Fibroblast of lung (primary cell): Measurements from ENCODE around the gene CDC26. TPM values are rescaled to one million over a fixed set of nuclear protein-coding genes. Genes with fewer than 3 reads are reported as not detected.

Source experiments
- DNase-seq, 2 donors: peaks; one replicate each; pipeline versions ENCODE4 v3.0.0 to v3.0.0-alpha.2; 2010; ENCODE audit warnings: low read depth in 2 of 2
- H2AFZ ChIP-seq: 2 replicates; pipeline ENCODE4 v1.5.1; 2012; ENCODE audit warnings: low read length, control low read depth, inconsistent platforms
- H3K27ac ChIP-seq: 2 replicates; pipeline ENCODE4 v1.5.1; 2011; ENCODE audit warnings: low read length, control low read depth; ENCODE audit not compliant: insufficient read depth
- H3K27me3 ChIP-seq: 2 replicates; pipeline ENCODE4 v1.5.1; 2011; ENCODE audit warnings: mild to moderate bottlenecking, low read length; ENCODE audit not compliant: control insufficient read depth, insufficient read depth
- H3K36me3 ChIP-seq: 2 replicates; pipeline ENCODE4 v1.5.1; 2011; ENCODE audit warnings: low read length; ENCODE audit not compliant: control insufficient read depth, insufficient read depth
- H3K4me1 ChIP-seq: 2 replicates; pipeline ENCODE4 v1.5.1; 2011; ENCODE audit warnings: low read length; ENCODE audit not compliant: control insufficient read depth, insufficient read depth; ENCODE audit errors: extremely low read depth
- H3K4me2 ChIP-seq: 2 replicates; pipeline ENCODE4 v1.5.1; 2011; ENCODE audit warnings: low read length, control low read depth; ENCODE audit not compliant: insufficient read depth; ENCODE audit errors: extremely low read depth
- H3K4me3 ChIP-seq, 4 experiments: fragments of 200-600 bp in 1 of 4; sonication (generic) in 1 of 4; replicated peaks in 1 of 4; 2 replicates each; pipeline ENCODE4 v1.5.1; 2011 to 2016; ENCODE audit warnings: low read length in 4 of 4, low read depth in 3 of 4, mild to moderate bottlenecking in 3 of 4, control low read depth in 2 of 4, inconsistent platforms in 1 of 4, mixed read lengths in 1 of 4; ENCODE audit not compliant: insufficient read depth in 1 of 4; ENCODE audit errors: control extremely low read depth in 1 of 4
- H3K79me2 ChIP-seq: 2 replicates; pipeline ENCODE4 v1.5.1; 2012; ENCODE audit warnings: mild to moderate bottlenecking, low read length, inconsistent platforms; ENCODE audit not compliant: control insufficient read depth, insufficient read depth
- H3K9ac ChIP-seq: 2 replicates; pipeline ENCODE4 v1.5.1; 2011; ENCODE audit warnings: mild to moderate bottlenecking, low read length, control low read depth; ENCODE audit not compliant: insufficient read depth
- H3K9me3 ChIP-seq: 2 replicates; pipeline ENCODE4 v1.5.1; 2012; ENCODE audit warnings: low read depth, low read length; ENCODE audit not compliant: control insufficient read depth, insufficient read depth
- H4K20me1 ChIP-seq: 2 replicates; pipeline ENCODE4 v1.5.1; 2011; ENCODE audit warnings: low read length; ENCODE audit not compliant: control insufficient read depth, insufficient read depth; ENCODE audit errors: extremely low read depth
- CTCF ChIP-seq, 2 donors: IDR thresholded peaks in 1 of 2; conservative IDR thresholded peaks in 1 of 2; 1 replicate in 1 of 2; 2 replicates in 1 of 2; pipeline ENCODE4 v1.5.1; 2011 to 2012; ENCODE audit warnings: low read length in 2 of 2, control low read depth in 1 of 2, inconsistent platforms in 1 of 2, low read depth in 1 of 2, mild to moderate bottlenecking in 1 of 2
- EZH2 ChIP-seq: IDR thresholded peaks from 2 replicates; pipeline ENCODE4 v1.5.1; 2012; ENCODE audit warnings: low read length, control low read depth, mild to moderate bottlenecking; ENCODE audit errors: missing control alignments
- polyA plus RNA-seq, 2 donors: library from polyadenylated mRNA; depleted of rRNA in 1 of 2; stranded (reverse) in 1 of 2; unstranded in 1 of 2; fragments of >200 nt; gene quantifications; 2 replicates each; pipeline ENCODE4 v1.2.1, GENCODE V29; 2011 to 2012; ENCODE audit warnings: missing spikeins in 1 of 2
- total RNA-seq: library from RNA; depleted of rRNA; stranded (reverse); fragments of >200 nt; gene quantifications from 2 replicates; pipeline ENCODE4 v1.2.1, GENCODE V29; 2014

Gene CDC26
- total and polyA plus RNA-seq, 2 donors (not counting 1 experiment from before 2014, with no cell fraction given) = 33.9 to 63.2 TPM

GRCh38 chr9:113269355-113269754 lies 6.0 kb downstream of the CDC26 start:
- DNase-seq = no peak

GRCh38 chr9:113267911-113268566 lies 7.3 kb downstream of the CDC26 start:
- H3K4me2 ChIP-seq = no peak overlapping the region
- H3K36me3 ChIP-seq = no peaks in the 10 kb centered on the region
- H3K9me3 ChIP-seq = no peaks in the 10 kb centered on the region
- no peak overlapping the region for H2AFZ ChIP-seq
- H3K27ac ChIP-seq = no peak overlapping the region
- H3K9ac ChIP-seq = no peak overlapping the region
- H4K20me1 ChIP-seq = no peaks in the 10 kb centered on the region
- no peaks in the 10 kb centered on the region for H3K27me3 ChIP-seq
- no peaks in the 10 kb centered on the region for H3K79me2 ChIP-seq
- H3K4me1 ChIP-seq = no peaks in the 10 kb centered on the region
- no peak overlapping the region for H3K4me3 ChIP-seq
- DNase-seq = no peak
- no peak for TF ChIP-seq EZH2
- TF ChIP-seq CTCF (conservative IDR thresholded peaks at IDR 0.05 in 1 of 2, IDR thresholded peaks at IDR 0.05 in 1 of 2; ENCODE audit: low read depth in 1 of 2, low read length in 2 of 2) = no peak

More at GRCh38 chr9:113269355-113269754, 6.0 kb downstream of the CDC26 start:
- Histone ChIP-seq H2AFZ (no peak overlapping the region), H3K79me2 (peaks cover 6% of the 10 kb centered on the region), H3K4me1 (peaks cover 3% of the 10 kb centered on the region), H3K4me2 (no peak overlapping the region), H4K20me1 (no peaks in the 10 kb centered on the region), H3K9ac (no peak overlapping the region), H3K27me3 (no peaks in the 10 kb centered on the region), H3K27ac (no peak overlapping the region), H3K4me3 (no peak overlapping the region), H3K36me3 (peaks cover 2% of the 10 kb centered on the region), H3K9me3 (no peaks in the 10 kb centered on the region)
- TF ChIP-seq CTCF (conservative IDR thresholded peaks at IDR 0.05 in 1 of 2, IDR thresholded peaks at IDR 0.05 in 1 of 2; ENCODE audit: low read depth in 1 of 2, low read length in 2 of 2) (no peak), EZH2 (no peak)

GRCh38 chr9:113266174-113266573 lies 9.2 kb downstream of the CDC26 start:
- no peak for TF ChIP-seq EZH2
- no peak for TF ChIP-seq CTCF (conservative IDR thresholded peaks at IDR 0.05 in 1 of 2, IDR thresholded peaks at IDR 0.05 in 1 of 2; ENCODE audit: low read depth in 1 of 2, low read length in 2 of 2)
- Histone ChIP-seq H3K9ac (no peak overlapping the region), H3K4me3 (no peak overlapping the region), H3K79me2 (no peaks in the 10 kb centered on the region), H4K20me1 (no peaks in the 10 kb centered on the region), H3K4me1 (no peaks in the 10 kb centered on the region), H3K4me2 (no peak overlapping the region), H3K9me3 (no peaks in the 10 kb centered on the region), H3K27ac (no peak overlapping the region), H3K27me3 (no peaks in the 10 kb centered on the region), H2AFZ (no peak overlapping the region), H3K36me3 (no peaks in the 10 kb centered on the region)
- DNase-seq = no peak
